IMR-90 (cell line): ENCODE measurements around the gene TREM2. TPM values are rescaled to one million over a fixed set of nuclear protein-coding genes. Genes with fewer than 3 reads are reported as not detected.

Experiments
- ATAC-seq: fragments of 200-7000 bp; cut with Tn5 transposase; 2 replicates; pipeline ENCODE4 v1.9.1; 2020; ENCODE audit warnings: low read depth, mild to moderate bottlenecking, moderate library complexity
- BruUV-seq: library from RNA; stranded (reverse); fragments of 400-500 nt; replicated peaks from 2 replicates; lab custom pipeline; 2021; lab: Mats Ljungman, UMichigan
- CTCF ChIA-PET: fragments of 300-600 bp; formaldehyde crosslinking; extraction: SDS; loops from one replicate; lab custom pipeline; 2021; ENCODE audit warnings: antibody characterized with exemption; lab: Yijun Ruan, JAX
- POLR2A ChIA-PET: fragments of 300-600 bp; sonication (Branson Sonifier 250); formaldehyde crosslinking; loops from one replicate; lab custom pipeline; 2022; ENCODE audit warnings: antibody characterized with exemption; ENCODE audit not compliant: unreplicated experiment; lab: Charles Lee
- DNase-seq: peaks from one replicate; pipeline ENCODE4 v3.0.0; 2013
- H2AFZ ChIP-seq: replicated peaks from 2 replicates; pipeline ENCODE3; 2013; ENCODE audit warnings: low read length, mild to moderate bottlenecking; ENCODE audit not compliant: poor library complexity
- H2AK5ac ChIP-seq: 2 replicates; pipeline ENCODE4 v1.6.1; 2013; ENCODE audit warnings: low read depth, low read length, inconsistent platforms
- H2AK9ac ChIP-seq: replicated peaks from 2 replicates; pipeline ENCODE3; 2013; ENCODE audit warnings: mild to moderate bottlenecking, low read depth, low read length, moderate library complexity; ENCODE audit not compliant: poor library complexity
- H2BK120ac ChIP-seq: 2 replicates; pipeline ENCODE4 v1.6.1; 2013; ENCODE audit warnings: low read depth, low read length, inconsistent platforms
- H2BK15ac ChIP-seq: 3 replicates; pipeline ENCODE4 v1.6.1; 2013; ENCODE audit warnings: low read depth, low read length, inconsistent platforms
- H2BK20ac ChIP-seq: 2 replicates; pipeline ENCODE4 v1.6.1; 2013; ENCODE audit warnings: low read depth, mild to moderate bottlenecking, inconsistent platforms, low read length, moderate library complexity
- H2BK5ac ChIP-seq: 2 replicates; pipeline ENCODE4 v1.6.1; 2013; ENCODE audit warnings: mild to moderate bottlenecking, low read depth, low read length, inconsistent platforms; ENCODE audit not compliant: poor library complexity, severe bottlenecking
- H3K14ac ChIP-seq: replicated peaks from 2 replicates; pipeline ENCODE4 v1.6.1; 2013; ENCODE audit warnings: low read depth, low read length, inconsistent platforms
- H3K18ac ChIP-seq: 2 replicates; pipeline ENCODE4 v1.6.1; 2013; ENCODE audit warnings: low read depth, low read length, control low read depth
- H3K23ac ChIP-seq: 2 replicates; pipeline ENCODE4 v1.6.1; 2013; ENCODE audit warnings: low read depth, low read length, inconsistent platforms
- H3K27ac ChIP-seq: 2 replicates; pipeline ENCODE4 v1.5.1; 2013; ENCODE audit warnings: mild to moderate bottlenecking, control low read depth, low read length; ENCODE audit not compliant: insufficient read depth
- H3K27me3 ChIP-seq: 2 replicates; pipeline ENCODE4 v1.6.1; 2013; ENCODE audit warnings: low read length; ENCODE audit not compliant: control insufficient read depth, insufficient read depth
- H3K36me3 ChIP-seq: 2 replicates; pipeline ENCODE4 v1.6.1; 2013; ENCODE audit warnings: low read length, mixed read lengths; ENCODE audit not compliant: control insufficient read depth, insufficient read depth
- H3K4ac ChIP-seq: 2 replicates; pipeline ENCODE4 v1.6.1; 2013; ENCODE audit warnings: low read depth, low read length, inconsistent platforms
- H3K4me1 ChIP-seq: 2 replicates; pipeline ENCODE4 v1.6.1; 2013; ENCODE audit warnings: low read length, mixed read lengths; ENCODE audit not compliant: control insufficient read depth, insufficient read depth
- H3K4me2 ChIP-seq: 2 replicates; pipeline ENCODE4 v1.6.1; 2013; ENCODE audit warnings: low read depth, mild to moderate bottlenecking, control low read depth, low read length, moderate library complexity
- H3K4me3 ChIP-seq: 2 replicates; pipeline ENCODE4 v1.5.1; 2013; ENCODE audit warnings: low read depth, mild to moderate bottlenecking, control low read depth, low read length, moderate library complexity; ENCODE audit not compliant: insufficient read depth
- H3K56ac ChIP-seq: 2 replicates; pipeline ENCODE4 v1.6.1; 2013; ENCODE audit warnings: low read length, inconsistent platforms; ENCODE audit not compliant: insufficient read depth; ENCODE audit errors: extremely low read depth
- H3K79me1 ChIP-seq, 2 experiments: 2 replicates each; pipeline ENCODE4 v1.6.1; 2013; ENCODE audit warnings: low read length in 2 of 2, inconsistent platforms in 1 of 2, low read depth in 1 of 2
- H3K9ac ChIP-seq: 2 replicates; pipeline ENCODE4 v1.6.1; 2013; ENCODE audit warnings: low read depth, low read length, control low read depth
- H3K9me1 ChIP-seq: 2 replicates; pipeline ENCODE4 v1.6.1; 2013; ENCODE audit warnings: low read length, inconsistent platforms; ENCODE audit not compliant: insufficient read depth
- H3K9me3 ChIP-seq: 2 replicates; pipeline ENCODE4 v1.6.1; 2013; ENCODE audit warnings: low read length; ENCODE audit not compliant: control insufficient read depth, insufficient read depth
- H4K20me1 ChIP-seq: 2 replicates; pipeline ENCODE4 v1.6.1; 2013; ENCODE audit warnings: low read length, inconsistent platforms; ENCODE audit not compliant: insufficient read depth
- H4K5ac ChIP-seq: 2 replicates; pipeline ENCODE4 v1.6.1; 2013; ENCODE audit warnings: mild to moderate bottlenecking, low read depth, low read length, control low read depth
- H4K8ac ChIP-seq, 2 experiments: 2 replicates each; pipeline ENCODE4 v1.6.1; 2013; ENCODE audit warnings: low read depth in 2 of 2, low read length in 2 of 2, control low read depth in 1 of 2, inconsistent platforms in 1 of 2
- H4K91ac ChIP-seq: 2 replicates; pipeline ENCODE4 v1.6.1; 2013; ENCODE audit warnings: low read depth, low read length, inconsistent platforms; ENCODE audit not compliant: insufficient read depth
- BHLHE40 ChIP-seq: fragments of 150-350 bp; IDR thresholded peaks from 2 replicates; pipeline ENCODE4 v1.6.1; 2016; ENCODE audit warnings: mild to moderate bottlenecking, low read depth, low read length
- CEBPB ChIP-seq: IDR thresholded peaks from 2 replicates; pipeline ENCODE4 v1.6.1; 2012; ENCODE audit warnings: low read depth, low read length, improper control_type of control experiment
- MAZ ChIP-seq: IDR thresholded peaks from 2 replicates; pipeline ENCODE4 v1.6.1; 2012; ENCODE audit warnings: low read depth, mild to moderate bottlenecking, low read length, improper control_type of control experiment, moderate library complexity, borderline replicate concordance
- POLR2A ChIP-seq: IDR thresholded peaks from 2 replicates; pipeline ENCODE4 v1.6.1; 2012; ENCODE audit warnings: mild to moderate bottlenecking, low read depth, low read length
- SMC3 ChIP-seq: fragments of 150-350 bp; IDR thresholded peaks from 2 replicates; pipeline ENCODE4 v1.6.1; 2016; ENCODE audit warnings: low read depth, mild to moderate bottlenecking, antibody characterized with exemption, low read length, moderate library complexity
- WGBS, 2 experiments: methylation state at CpG; one replicate each; pipeline versions ENCODE4 v1.1.5 to v1.1.7; 2013; ENCODE audit warnings: missing lambda C conversion rate in 2 of 2; ENCODE audit not compliant: insufficient read length in 1 of 2; ENCODE audit errors: extremely low coverage in 2 of 2; 5-methylcytosine and 5-hydroxymethylcytosine counted together
- dilution Hi-C: fragments of 300-500 bp; cut with HindIII; formaldehyde crosslinking; loops from one replicate; pipeline ENCODE4 v1.14.3; 2018; ENCODE audit warnings: low sequenced_read_pairs; ENCODE audit not compliant: unreplicated experiment
- in situ Hi-C: fragments of 300-500 bp; cut with MboI; formaldehyde crosslinking; loops from 3 replicates; pipeline ENCODE4 v1.14.3; 2019; ENCODE audit warnings: low sequenced_read_pairs, inconsistent platforms, mixed read lengths
- intact Hi-C: fragments of 100-400 bp; cut with micrococcal nuclease; formaldehyde crosslinking; loops from 2 replicates; pipeline ENCODE4 v1.10.0; 2022
- polyA plus RNA-seq, 3 experiments: library from polyadenylated mRNA; depleted of rRNA; stranded (reverse); fragments of >200 nt; gene quantifications; 2 replicates each; pipeline ENCODE4 v1.2.3, GENCODE V29; 2012; ENCODE audit warnings: low replicate concordance in 1 of 3
- total RNA-seq: library from RNA; depleted of rRNA; stranded (reverse); fragments of >200 nt; gene quantifications from 2 replicates; pipeline ENCODE4 v1.2.3, GENCODE V29; 2012

TREM2 gene
- total and polyA plus RNA-seq, 2 of the 4 experiments (the other 2 are of a cell fraction) = not detected

- no CpG with 5 or more reads among the region's 1 CpG for WGBS, 2 experiments
- no TSS peak for BruUV-seq
- ATAC-seq = no peak
Observed at GRCh38 chr6:41181566-41181965, 18.6 kb upstream of the TREM2 start.

More at GRCh38 chr6:41181566-41181965, 18.6 kb upstream of the TREM2 start:
- Histone ChIP-seq H3K56ac (no peak overlapping the region), H2AK5ac (no peak overlapping the region), H3K79me1 (no peaks in the 10 kb centered on the region), H4K5ac (no peak overlapping the region), H3K4me2 (no peak overlapping the region), H3K18ac (no peak overlapping the region), H3K4ac (no peak overlapping the region), H2AFZ (no peak overlapping the region), H3K4me1 (no peaks in the 10 kb centered on the region), H4K91ac (no peak overlapping the region), H2BK15ac (no peak overlapping the region), H3K9me3 (no peaks in the 10 kb centered on the region), H3K9me1 (no peaks in the 10 kb centered on the region), H3K4me3 (no peak overlapping the region), H3K27ac (no peak overlapping the region), H2BK120ac (no peak overlapping the region), H2BK20ac (no peak overlapping the region), H2BK5ac (no peak overlapping the region), H3K36me3 (no peaks in the 10 kb centered on the region), H2AK9ac (no peak overlapping the region), H3K23ac (no peak overlapping the region), H3K9ac (no peak overlapping the region), H4K20me1 (no peaks in the 10 kb centered on the region), H3K27me3 (peaks cover 18% of the 10 kb centered on the region; the same call in 1 of the 2 replicates), H4K8ac (no peak overlapping the region), H3K14ac (no peak overlapping the region)
- intact Hi-C loops = no loop called here
- CTCF ChIA-PET = interaction anchor here (0.9 to 1.4 kb wide), 3 partner anchors 29 to 137 kb away, joined by 3 to 7 read pairs (median 4); no protein-coding TSS in a partner anchor
- no peak for TF ChIP-seq MAZ
- no peak for TF ChIP-seq POLR2A
- no peak for TF ChIP-seq BHLHE40
- TF ChIP-seq CEBPB = no peak
- TF ChIP-seq SMC3 = no peak
- dilution Hi-C loops = no loop called here
- DNase-seq = no peak
- POLR2A ChIA-PET = no interaction called here
- in situ Hi-C loops = loop anchor here (10.0 kb wide), 1 partner anchor 87 kb away; no protein-coding TSS in a partner anchor
